GM21786 (cell line): ENCODE data around the gene SPOCD1.

Source experiments
- ATAC-seq: cut with Tn5 transposase; IDR thresholded peaks from one replicate; pipeline ENCODE4 v1.9.1; 2021; ENCODE audit not compliant: unreplicated experiment

The SPOCD1 gene

DNA sequence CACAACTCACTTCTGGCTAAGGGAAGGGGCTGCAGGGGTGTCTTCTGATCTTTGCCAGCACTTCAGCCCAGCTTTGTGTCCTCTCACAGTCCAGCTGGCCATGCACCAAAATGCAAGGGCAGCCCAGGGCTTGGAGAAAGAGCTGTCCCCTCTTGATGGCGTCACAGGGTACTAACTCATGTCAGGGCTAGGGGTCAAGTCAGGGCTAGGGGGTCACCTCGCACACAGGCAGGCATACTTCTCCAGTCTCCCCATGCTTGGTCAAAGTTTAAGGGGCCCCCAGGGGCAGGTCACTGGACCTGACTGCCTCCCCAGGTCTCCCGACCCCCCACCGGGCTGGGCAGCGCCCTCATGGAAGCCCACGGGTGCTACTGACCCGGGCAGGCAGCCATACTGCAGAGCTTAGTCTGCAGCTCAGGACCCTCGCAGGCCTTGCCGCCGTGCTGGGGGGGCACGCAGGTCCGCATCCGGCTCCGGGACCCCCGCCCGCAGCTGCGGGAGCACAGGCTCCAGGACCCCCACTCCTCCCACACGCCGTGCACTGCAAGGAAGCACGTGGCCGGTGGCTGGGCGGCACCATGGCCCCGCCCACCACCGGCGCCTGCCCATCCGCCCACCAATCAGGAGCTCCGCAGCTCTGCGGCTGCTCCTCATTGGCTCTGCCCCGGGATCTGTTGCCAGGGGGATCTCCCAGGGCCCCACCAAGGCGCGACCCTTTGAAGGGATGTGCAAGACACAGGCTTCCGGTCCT lies 73.2 kb downstream of the SPOCD1 start:
- ATAC-seq: no peak
